GM12801 (cell line): ENCODE data around the gene EFEMP2.

ENCODE experiments used
- TF ChIP-seq, protein P1 (sequence below): IDR thresholded peaks from one replicate; pipeline ENCODE4 v1.5.1; 2011; ENCODE audit warnings: control low read depth; ENCODE audit not compliant: insufficient read length; ENCODE audit errors: extremely low read depth

EFEMP2 gene

DNA sequence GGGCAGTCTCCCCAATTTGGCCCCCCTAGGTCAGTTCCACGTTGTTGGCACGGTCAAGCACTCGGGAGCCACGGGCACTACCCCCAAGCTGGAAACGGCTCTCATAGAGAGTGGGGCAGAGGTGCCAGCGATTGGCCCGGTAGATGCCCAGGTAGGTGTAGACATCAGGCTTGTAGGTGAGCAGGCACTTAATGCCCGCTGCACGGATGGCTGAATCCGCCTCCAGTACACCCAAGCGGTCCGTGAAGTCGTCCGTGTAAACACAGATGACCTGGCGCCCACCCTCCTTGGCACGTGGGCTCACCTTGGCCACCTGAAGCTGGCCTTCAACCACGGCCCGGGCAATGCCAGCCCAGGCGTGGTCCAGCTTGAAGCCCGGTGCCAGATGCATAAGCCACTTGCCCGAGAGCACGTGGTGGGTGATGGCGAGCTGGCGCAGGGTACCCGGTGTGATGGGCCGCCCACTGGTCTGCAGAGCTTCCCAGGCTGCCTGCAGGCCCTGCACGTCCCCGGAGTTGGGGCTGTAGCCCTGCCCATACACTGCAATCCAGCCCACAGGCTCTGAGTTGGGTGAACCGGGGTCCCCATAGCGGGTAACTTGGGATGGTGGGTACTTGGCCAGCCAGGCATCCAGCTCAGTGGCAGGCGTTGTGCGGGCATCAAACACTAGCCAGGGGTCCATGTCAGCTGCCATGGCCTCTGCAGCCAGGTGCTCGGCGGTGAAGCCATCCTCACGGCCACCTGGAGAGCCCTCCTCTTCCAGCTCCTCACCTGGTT is 45.0 kb upstream of the EFEMP2 start:
- TF ChIP-seq, protein P1, sequence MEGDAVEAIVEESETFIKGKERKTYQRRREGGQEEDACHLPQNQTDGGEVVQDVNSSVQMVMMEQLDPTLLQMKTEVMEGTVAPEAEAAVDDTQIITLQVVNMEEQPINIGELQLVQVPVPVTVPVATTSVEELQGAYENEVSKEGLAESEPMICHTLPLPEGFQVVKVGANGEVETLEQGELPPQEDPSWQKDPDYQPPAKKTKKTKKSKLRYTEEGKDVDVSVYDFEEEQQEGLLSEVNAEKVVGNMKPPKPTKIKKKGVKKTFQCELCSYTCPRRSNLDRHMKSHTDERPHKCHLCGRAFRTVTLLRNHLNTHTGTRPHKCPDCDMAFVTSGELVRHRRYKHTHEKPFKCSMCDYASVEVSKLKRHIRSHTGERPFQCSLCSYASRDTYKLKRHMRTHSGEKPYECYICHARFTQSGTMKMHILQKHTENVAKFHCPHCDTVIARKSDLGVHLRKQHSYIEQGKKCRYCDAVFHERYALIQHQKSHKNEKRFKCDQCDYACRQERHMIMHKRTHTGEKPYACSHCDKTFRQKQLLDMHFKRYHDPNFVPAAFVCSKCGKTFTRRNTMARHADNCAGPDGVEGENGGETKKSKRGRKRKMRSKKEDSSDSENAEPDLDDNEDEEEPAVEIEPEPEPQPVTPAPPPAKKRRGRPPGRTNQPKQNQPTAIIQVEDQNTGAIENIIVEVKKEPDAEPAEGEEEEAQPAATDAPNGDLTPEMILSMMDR, result no peak

DNA sequence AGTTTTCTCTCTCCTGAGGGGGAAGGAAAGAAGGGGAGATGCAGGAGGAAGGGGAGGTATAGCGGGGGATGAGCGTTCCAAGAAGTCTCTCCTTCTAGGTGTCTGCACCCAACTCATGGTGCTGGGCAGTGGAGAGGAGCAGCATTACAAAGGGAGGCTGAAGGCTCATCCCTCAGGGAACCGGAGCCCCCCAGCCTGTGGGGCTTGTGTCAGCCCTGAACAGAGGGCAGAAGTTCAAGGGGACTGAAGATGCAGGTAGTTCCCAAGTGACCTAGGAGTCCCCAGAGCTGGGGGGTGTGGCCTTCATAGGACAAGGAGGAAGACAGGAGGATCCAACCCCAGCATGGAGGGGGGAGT is 44.5 kb upstream of the EFEMP2 start:
- TF ChIP-seq, protein P1, result no peak

DNA sequence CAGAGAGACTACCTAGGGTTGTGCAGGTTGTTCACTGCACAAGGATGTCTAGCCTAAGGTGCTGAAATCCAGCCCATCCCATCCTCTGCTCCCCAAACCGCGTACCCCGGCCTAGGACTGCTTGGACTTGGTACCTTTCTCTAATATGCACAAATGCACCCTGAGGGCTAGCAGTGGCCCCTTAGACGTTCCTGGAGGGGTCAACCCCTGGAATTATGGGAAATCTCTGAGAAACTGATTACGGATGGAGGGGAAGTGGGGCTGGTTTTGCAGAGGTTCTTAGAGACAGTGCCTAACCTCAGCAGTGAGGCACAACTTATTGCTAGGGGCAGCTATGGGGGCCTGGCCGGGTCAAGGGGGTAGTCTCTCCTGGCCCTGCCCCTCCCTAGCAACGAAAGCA is 43.8 kb upstream of the EFEMP2 start:
- TF ChIP-seq, protein P1, result no peak

- TF ChIP-seq, protein P1, result no peak
Measured at GRCh38 chr11:65915821-65916251, 43.2 kb upstream of the EFEMP2 start.

DNA sequence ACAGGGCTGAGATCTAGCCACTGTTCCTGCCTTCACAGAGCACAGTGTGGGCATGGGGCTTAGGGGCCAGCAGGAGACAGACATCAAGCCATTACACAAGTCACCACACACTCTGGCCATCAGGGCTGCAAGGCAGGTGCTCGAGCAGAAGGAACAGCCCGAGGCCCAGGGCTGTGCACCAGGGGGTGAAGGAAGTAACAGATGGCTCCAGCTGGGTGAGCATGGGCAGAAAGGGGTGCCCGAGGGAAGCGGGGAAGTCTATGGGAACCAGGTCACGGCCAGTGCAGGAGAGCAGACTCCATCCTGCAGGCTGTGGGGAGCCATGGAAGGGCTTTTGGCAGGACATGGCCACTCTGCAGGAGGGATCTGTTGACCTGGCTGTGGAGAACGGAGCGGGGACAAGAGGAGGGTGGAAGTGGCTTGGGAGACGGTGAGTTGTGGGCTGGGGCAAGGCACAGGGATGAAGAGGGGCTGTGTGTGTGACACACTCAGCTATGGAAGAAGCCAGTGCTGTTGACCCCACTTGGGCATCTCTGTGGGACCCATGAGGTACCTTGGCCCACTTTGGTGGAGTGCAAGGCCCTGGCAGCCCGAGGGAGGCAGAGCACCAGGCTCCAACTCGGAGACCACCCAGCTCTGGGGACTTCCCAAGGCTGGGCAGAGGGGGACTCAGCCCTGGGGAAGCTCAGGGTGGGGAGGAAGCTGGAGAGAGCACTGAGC is 42.7 kb upstream of the EFEMP2 start:
- TF ChIP-seq, protein P1, result no peak

GRCh38 chr11:65912845-65913244 is 40.2 kb upstream of the EFEMP2 start:
- TF ChIP-seq, protein P1, result no peak

DNA sequence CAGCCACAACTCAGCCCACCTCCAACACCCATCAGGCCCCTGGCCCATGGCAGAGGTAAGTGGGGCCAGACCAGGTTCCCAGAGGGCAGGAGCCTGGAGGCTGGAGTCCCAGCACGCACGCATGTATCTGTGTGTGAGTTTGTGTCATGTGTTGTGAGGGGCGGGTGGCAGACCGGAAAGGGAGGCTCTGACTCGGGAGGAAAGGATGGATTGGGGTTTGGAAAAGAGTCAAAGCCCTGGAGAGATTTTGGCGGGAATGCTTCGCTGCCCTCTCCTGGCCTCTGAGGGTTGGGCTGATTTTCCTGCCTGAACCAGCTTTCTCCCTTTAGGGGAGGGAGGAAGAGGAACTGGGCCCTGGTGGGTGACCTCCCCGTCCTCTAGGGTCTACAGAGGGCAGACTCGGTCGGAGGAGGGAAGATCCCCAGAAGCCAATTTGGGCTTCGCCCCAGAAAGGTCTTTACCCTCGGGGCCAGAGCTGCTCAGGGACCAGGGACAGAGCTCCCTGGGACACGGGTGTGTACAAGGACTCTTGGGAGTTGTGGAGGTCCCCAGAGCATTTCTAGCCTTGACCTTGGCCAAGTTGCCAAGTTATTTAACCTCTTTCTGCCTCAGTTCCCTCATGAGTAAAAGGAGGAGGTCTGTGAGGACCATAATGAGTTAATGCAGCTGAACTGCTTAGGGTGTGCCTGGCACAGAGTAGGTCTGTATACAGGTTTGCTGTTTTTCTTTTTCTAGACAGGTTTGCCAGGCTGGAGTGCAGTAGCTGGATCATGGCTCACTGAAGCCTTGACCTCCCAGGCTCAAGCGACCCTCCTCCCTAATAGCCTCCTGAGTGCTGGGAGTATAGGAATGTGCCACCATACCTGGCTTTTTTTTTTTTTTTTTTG is 39.3 kb upstream of the EFEMP2 start:
- TF ChIP-seq, protein P1, result no peak
